IPS-18a (cell line): ENCODE results near the gene CDK10.

Experiments used
- H3K27ac ChIP-seq: one replicate; pipeline ENCODE4 v1.5.1; 2013; ENCODE audit warnings: low read length
- H3K27me3 ChIP-seq: one replicate; pipeline ENCODE4 v1.6.1; 2013; ENCODE audit warnings: mild to moderate bottlenecking, low read length; ENCODE audit not compliant: control insufficient read depth, insufficient read depth
- H3K36me3 ChIP-seq: one replicate; pipeline ENCODE4 v1.6.1; 2013; ENCODE audit warnings: low read depth, low read length; ENCODE audit not compliant: control insufficient read depth
- H3K4me1 ChIP-seq: one replicate; pipeline ENCODE4 v1.6.1; 2013; ENCODE audit warnings: low read depth, low read length; ENCODE audit not compliant: control insufficient read depth
- H3K4me3 ChIP-seq: one replicate; pipeline ENCODE4 v1.5.1; 2013; ENCODE audit warnings: low read length
- H3K9ac ChIP-seq: one replicate; pipeline ENCODE4 v1.6.1; 2013; ENCODE audit warnings: mild to moderate bottlenecking, low read length, moderate library complexity
- H3K9me3 ChIP-seq: one replicate; pipeline ENCODE4 v1.6.1; 2013; ENCODE audit warnings: low read depth, low read length; ENCODE audit not compliant: control insufficient read depth

CDK10 gene

DNA sequence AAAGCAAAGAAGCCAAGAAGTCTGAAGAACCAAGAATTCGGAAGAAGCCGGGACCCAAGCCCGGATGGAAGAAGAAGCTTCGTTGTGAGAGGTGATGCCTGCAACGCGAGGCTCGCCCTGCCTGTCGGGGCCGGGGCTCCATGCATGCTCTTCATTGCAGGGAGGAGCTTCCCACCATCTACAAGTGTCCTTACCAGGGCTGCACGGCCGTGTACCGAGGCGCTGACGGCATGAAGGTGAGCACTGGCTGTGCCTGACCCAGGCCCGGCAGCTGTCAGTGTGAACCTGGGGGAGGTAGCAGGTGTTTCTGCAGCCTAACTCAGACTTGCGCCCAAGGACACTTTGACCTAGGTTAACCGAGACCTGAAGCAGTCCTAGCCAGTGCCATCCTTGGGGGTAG lies 46.8 kb downstream of the CDK10 start:
- Histone ChIP-seq H3K27ac (no peak overlapping the region), H3K36me3 (peaks cover 33% of the 10 kb centered on the region), H3K9ac (no peak overlapping the region), H3K9me3 (no peaks in the 10 kb centered on the region), H3K27me3 (no peaks in the 10 kb centered on the region), H3K4me3 (no peak overlapping the region), H3K4me1 (peaks cover 7% of the 10 kb centered on the region)

DNA sequence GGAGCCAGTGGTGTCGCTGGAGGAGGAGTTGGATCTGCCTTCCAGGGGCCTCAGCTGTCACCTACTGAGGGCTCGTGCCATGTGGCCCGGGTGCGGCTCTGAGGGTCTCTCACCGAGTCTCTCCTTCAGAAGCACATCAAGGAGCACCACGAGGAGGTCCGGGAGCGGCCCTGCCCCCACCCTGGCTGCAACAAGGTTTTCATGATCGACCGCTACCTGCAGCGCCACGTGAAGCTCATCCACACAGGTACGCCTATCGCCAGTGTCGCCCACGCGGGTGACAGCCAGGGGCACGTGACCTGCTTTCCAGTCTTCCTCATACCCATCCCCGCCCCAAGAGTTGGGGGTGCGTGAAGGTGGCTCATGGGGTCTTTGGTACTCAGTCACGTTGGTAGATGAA lies 47.3 kb downstream of the CDK10 start:
- Histone ChIP-seq H3K9ac (no peak overlapping the region), H3K4me1 (peaks cover 7% of the 10 kb centered on the region), H3K9me3 (no peaks in the 10 kb centered on the region), H3K27me3 (no peaks in the 10 kb centered on the region), H3K36me3 (peaks cover 38% of the 10 kb centered on the region), H3K27ac (no peak overlapping the region), H3K4me3 (no peak overlapping the region)

DNA sequence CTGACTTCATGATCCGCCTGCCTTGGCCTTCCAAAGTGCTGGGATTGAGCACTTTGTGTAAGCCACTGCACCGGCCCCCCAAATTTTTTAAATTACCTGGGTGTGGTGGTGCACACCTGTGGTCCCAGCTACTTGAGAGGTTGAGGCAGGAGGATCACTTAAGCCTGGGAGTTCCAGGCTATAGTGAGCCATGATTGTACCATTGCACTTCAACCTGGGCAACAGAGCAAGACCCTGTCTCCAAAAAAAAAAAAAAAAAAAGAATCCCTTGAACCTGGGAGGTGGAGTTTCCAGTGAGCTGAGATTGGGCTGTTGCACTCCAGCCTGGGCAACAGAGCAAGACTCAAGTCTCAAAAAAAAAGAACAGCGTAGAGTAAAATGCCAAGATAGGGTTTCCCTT lies 50.1 kb downstream of the CDK10 start:
- no peak overlapping the region for H3K9ac ChIP-seq
- no peaks in the 10 kb centered on the region for H3K4me1 ChIP-seq
- no peaks in the 10 kb centered on the region for H3K27me3 ChIP-seq
- no peak overlapping the region for H3K27ac ChIP-seq
- H3K9me3 ChIP-seq: no peaks in the 10 kb centered on the region
- no peak overlapping the region for H3K4me3 ChIP-seq
- H3K36me3 ChIP-seq: peaks cover 63% of the 10 kb centered on the region

DNA sequence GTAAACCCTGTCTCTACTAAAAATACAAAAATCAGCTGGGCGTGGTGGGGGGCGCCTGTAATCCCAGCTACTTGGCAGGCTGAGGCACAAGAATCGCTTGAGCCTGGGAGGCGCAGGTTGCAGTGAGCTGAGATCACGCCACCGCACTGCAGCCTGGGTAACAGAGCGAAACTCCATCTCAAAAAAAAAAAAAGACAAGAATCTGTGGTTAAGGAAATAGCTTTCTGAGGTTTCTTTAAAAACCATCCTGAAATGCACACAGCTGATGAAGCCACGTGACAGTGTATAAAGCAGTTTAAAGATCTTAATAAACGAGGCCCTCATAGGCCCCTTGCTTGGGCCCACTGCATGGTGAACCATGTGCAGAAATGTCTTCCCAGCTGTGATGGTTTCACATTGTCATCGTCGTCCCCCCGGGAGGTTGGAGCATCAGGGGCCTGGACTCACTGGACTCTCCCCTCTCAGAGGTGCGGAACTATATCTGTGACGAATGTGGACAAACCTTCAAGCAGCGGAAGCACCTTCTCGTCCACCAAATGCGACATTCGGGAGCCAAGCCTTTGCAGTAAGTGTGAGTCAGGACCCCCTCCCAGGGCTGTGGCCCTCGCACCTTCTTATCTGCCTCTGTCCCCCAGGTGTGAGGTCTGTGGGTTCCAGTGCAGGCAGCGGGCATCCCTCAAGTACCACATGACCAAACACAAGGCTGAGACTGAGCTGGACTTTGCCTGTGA lies 51.0 kb downstream of the CDK10 start:
- Histone ChIP-seq H3K27ac (no peak overlapping the region), H3K27me3 (no peaks in the 10 kb centered on the region), H3K4me1 (no peaks in the 10 kb centered on the region), H3K36me3 (peaks cover 63% of the 10 kb centered on the region), H3K9me3 (no peaks in the 10 kb centered on the region), H3K4me3 (no peak overlapping the region), H3K9ac (no peak overlapping the region)

DNA sequence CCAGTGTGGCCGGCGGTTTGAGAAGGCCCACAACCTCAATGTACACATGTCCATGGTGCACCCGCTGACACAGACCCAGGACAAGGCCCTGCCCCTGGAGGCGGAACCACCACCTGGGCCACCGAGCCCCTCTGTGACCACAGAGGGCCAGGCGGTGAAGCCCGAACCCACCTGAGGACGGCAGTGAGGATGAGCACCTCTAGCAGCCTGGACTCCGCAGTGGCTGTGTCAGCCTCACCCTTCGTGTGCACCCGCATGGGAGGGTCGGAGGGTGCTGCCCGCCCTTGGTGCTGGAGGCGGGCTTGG lies 51.5 kb downstream of the CDK10 start:
- Histone ChIP-seq H3K4me1 (no peaks in the 10 kb centered on the region), H3K27me3 (no peaks in the 10 kb centered on the region), H3K9me3 (no peaks in the 10 kb centered on the region), H3K27ac (no peak overlapping the region), H3K36me3 (peaks cover 64% of the 10 kb centered on the region), H3K4me3 (no peak overlapping the region), H3K9ac (no peak overlapping the region)

DNA sequence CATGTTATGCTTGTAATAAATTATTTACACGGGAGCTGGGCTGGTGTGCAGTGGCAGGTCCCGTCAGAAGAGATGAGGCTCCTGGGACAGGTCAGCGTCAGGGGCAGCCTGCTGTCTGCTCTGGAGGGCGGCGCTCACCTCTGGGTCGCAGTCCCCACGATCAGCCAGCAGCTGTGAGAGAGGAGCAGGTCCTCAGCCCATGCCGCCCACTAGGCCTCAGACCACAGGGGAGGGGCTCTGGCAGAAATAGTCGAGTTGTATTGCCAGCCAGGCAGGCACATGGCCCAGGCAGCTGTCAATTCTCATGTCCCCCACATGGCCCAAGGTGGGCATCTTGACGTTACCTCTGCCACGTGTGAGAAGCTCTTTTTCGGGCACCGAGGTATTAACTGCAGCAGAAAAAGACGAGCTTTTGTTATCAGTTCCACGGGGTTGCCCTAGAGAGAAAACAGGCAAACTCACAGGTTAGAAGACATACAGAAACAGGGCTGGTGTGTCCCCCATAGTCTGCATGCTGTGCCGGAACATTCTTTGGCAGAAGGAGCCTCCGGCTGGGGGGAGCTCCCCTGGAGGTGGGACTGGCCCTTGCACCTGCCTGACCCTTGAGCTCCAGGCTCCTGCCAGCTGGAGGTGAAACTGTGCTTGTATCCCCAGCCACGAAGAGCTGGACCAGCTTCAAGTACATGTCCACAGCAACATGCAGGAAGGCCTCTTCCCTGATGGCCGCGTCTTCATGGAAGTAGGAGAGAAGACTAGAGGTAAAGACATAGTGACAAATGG lies 52.2 kb downstream of the CDK10 start:
- Histone ChIP-seq H3K27ac (no peak overlapping the region), H3K36me3 (peaks cover 60% of the 10 kb centered on the region), H3K27me3 (no peaks in the 10 kb centered on the region), H3K9ac (no peak overlapping the region), H3K4me3 (no peak overlapping the region), H3K4me1 (no peaks in the 10 kb centered on the region), H3K9me3 (no peaks in the 10 kb centered on the region)

DNA sequence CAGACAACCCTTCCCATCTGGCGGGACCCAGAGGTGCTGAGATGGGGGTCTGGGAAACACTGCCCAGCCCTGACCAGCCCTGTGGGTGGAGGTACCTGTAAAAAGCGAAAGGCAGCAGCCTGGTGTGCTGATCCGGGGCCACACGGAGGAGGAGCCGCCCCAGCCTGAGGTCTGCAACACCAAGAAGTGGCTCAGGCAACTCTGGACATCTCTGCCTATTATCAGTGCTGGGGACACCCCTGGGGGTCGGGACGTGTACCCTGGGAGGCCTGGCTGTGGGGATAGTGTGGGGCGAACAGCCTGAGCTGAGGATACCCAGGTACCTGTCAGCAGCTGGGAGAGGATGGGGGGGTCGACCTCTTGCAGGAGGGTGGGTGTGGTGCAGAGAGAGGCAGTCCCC lies 52.9 kb downstream of the CDK10 start:
- no peak overlapping the region for H3K4me3 ChIP-seq
- no peaks in the 10 kb centered on the region for H3K4me1 ChIP-seq
- H3K9me3 ChIP-seq: no peaks in the 10 kb centered on the region
- H3K27ac ChIP-seq: no peak overlapping the region
- peaks cover 64% of the 10 kb centered on the region for H3K36me3 ChIP-seq
- no peaks in the 10 kb centered on the region for H3K27me3 ChIP-seq
- H3K9ac ChIP-seq: no peak overlapping the region

DNA sequence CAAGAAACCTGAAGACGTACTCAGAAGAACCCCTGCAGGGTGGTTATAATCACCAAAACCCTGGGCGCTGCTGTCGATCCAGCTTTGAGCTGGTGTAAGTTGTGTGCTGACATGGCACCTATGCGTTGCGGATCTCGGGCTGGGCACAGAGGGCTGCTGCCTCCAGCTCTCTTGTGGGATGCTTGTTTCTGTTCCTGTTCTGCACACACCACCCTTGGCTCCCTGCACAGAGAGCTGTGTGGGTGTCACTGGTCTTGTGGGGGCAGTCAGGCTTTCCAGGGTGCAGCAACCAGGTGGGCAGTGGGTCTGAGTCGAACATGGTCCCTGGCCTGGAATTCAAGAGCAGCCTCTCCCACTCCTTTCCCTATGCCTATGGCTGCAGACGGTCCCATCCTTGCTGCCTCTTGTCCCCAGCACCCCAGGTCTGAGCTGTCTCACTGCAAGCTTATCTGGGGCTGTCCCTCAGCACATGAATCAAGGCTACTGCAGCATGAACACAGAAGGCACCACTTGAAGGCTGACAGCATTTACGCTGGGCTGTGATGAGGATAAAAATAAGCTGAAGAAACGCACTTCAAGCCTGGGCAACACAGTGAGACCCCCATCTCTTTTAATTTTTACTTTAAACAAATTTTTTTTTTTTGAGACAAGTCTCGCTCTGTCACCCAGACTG lies 55.0 kb downstream of the CDK10 start:
- no peaks in the 10 kb centered on the region for H3K27me3 ChIP-seq
- no peak overlapping the region for H3K27ac ChIP-seq
- no peaks in the 10 kb centered on the region for H3K4me1 ChIP-seq
- no peaks in the 10 kb centered on the region for H3K9me3 ChIP-seq
- peaks cover 77% of the 10 kb centered on the region for H3K36me3 ChIP-seq
- no peak overlapping the region for H3K4me3 ChIP-seq
- no peak overlapping the region for H3K9ac ChIP-seq

DNA sequence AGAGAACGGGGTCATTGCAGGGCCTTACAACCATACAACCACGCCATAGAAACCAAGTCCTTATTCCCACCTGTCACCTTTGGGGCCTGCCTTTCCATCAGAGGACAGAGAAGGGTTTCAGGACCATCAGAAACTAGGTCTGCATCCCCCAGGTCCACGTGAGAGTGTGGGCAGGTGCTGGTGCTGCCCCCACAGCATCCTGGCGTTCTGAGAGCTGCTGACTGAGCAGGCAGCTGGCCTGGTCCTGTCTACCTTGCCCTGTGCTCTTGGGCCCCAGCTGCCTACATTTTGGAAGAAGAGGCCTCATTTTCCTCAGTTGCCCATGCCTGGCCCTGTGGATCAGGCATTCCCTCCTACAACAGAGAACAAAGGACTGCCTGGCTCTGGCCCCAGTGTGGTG lies 56.5 kb downstream of the CDK10 start:
- H3K4me3 ChIP-seq: no peak overlapping the region
- H3K4me1 ChIP-seq: no peaks in the 10 kb centered on the region
- H3K36me3 ChIP-seq: peaks cover 72% of the 10 kb centered on the region
- no peak overlapping the region for H3K27ac ChIP-seq
- H3K27me3 ChIP-seq: no peaks in the 10 kb centered on the region
- H3K9ac ChIP-seq: no peak overlapping the region
- H3K9me3 ChIP-seq: no peaks in the 10 kb centered on the region

DNA sequence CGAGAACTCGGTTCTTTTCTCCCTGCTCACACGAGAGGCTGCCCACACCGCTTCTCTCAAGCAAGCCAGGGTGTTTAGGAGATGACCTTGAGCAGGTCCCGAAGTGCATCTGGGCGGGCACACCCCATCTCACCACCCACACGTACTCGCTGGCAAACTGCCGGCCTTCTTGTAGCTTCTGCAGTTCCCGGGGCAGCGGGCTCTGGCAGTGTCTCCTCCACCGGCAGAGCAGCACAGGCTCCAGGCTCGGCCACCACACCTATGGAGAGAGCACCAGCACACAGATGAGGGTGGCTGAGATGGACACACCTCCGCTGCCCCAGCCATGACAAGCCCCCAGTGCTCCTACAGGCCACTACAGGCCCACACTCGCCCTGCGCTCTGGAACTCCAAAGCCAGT lies 58.3 kb downstream of the CDK10 start:
- peaks cover 72% of the 10 kb centered on the region for H3K36me3 ChIP-seq
- no peak overlapping the region for H3K27ac ChIP-seq
- H3K9me3 ChIP-seq: no peaks in the 10 kb centered on the region
- H3K9ac ChIP-seq: no peak overlapping the region
- H3K4me3 ChIP-seq: no peak overlapping the region
- no peaks in the 10 kb centered on the region for H3K4me1 ChIP-seq
- H3K27me3 ChIP-seq: no peaks in the 10 kb centered on the region
